Endothelial cell of umbilical vein (primary cell): ENCODE data around the gene TNNI3K.

Experiments
- CTCF ChIP-seq, 2 donors: IDR thresholded peaks; 1 replicate in 1 of 2; 2 replicates in 1 of 2; pipeline ENCODE4 v1.5.1; 2011; ENCODE audit warnings: low read length in 2 of 2, mild to moderate bottlenecking in 2 of 2, moderate library complexity in 2 of 2, control low read depth in 1 of 2, inconsistent platforms in 1 of 2, low read depth in 1 of 2; ENCODE audit not compliant: insufficient read depth in 1 of 2; ENCODE audit errors: extremely low read depth in 1 of 2
- FOS ChIP-seq: IDR thresholded peaks from 2 replicates; pipeline ENCODE4 v1.6.1; 2011; ENCODE audit warnings: mild to moderate bottlenecking, low read length, moderate library complexity, borderline replicate concordance; ENCODE audit not compliant: insufficient read depth
- JUN ChIP-seq: IDR thresholded peaks from 2 replicates; pipeline ENCODE4 v1.6.1; 2011; ENCODE audit warnings: borderline replicate concordance, low read depth; ENCODE audit not compliant: insufficient read length, insufficient read depth
- MAX ChIP-seq: IDR thresholded peaks from 2 replicates; pipeline ENCODE4 v1.6.1; 2011; ENCODE audit not compliant: insufficient read depth, insufficient read length
- MYC ChIP-seq: IDR thresholded peaks from one replicate; pipeline ENCODE4 v1.6.1; 2011; ENCODE audit warnings: mild to moderate bottlenecking, low read depth, low read length
- POLR2A ChIP-seq: IDR thresholded peaks from 2 replicates; pipeline ENCODE4 v1.6.1; 2012; ENCODE audit warnings: low read depth, mild to moderate bottlenecking, control low read depth, low read length
- POLR2AphosphoS5 ChIP-seq: IDR thresholded peaks from 2 replicates; pipeline ENCODE4 v1.6.1; 2012; ENCODE audit warnings: low read depth, mild to moderate bottlenecking, control low read depth, low read length, moderate library complexity; ENCODE audit not compliant: insufficient read depth

- TF ChIP-seq POLR2AphosphoS5 (no peak), POLR2A (no peak), CTCF (IDR thresholded peaks at IDR 0.05; ENCODE audit: extremely low read depth in 1 of 2, insufficient read depth in 1 of 2, low read depth in 1 of 2, low read length in 2 of 2) (no peak), MYC (no peak), MAX (no peak), JUN (no peak), FOS (no peak)
Observed at GRCh38 chr1:74323937-74324473, 88.8 kb downstream of the TNNI3K start.
